K562 (cell line): ENCODE measurements around the gene HRC. TPM values are rescaled to one million over a fixed set of nuclear protein-coding genes. Genes with fewer than 3 reads are reported as not detected.

Source experiments
- ATAC-seq: fragments of 200-7000 bp; cut with Tn5 transposase; 3 replicates; pipeline ENCODE4 v1.9.1; 2020; ENCODE audit warnings: moderate library complexity
- BruUV-seq: library from RNA; stranded (reverse); fragments of 400-500 nt; replicated peaks from 2 replicates; lab custom pipeline; 2021; lab: Mats Ljungman, UMichigan
- CTCF ChIA-PET: fragments of 300-600 bp; formaldehyde crosslinking; extraction: SDS; loops from one replicate; lab custom pipeline; 2021; ENCODE audit warnings: low intra/inter-chr PET ratio; lab: Yijun Ruan, JAX
- POLR2A ChIA-PET: fragments of 300-600, 350-650 bp; sonication (Branson Sonifier 250); formaldehyde crosslinking; extraction: SDS; loops from one replicate; lab custom pipeline; 2021; ENCODE audit warnings: antibody characterized with exemption, inconsistent platforms; lab: Yijun Ruan, JAX
- DNase-seq, 4 experiments: peaks; one replicate each; pipeline versions ENCODE4 v3.0.0 to v3.0.0-alpha.2; 2011 to 2018; ENCODE audit warnings: low spot score in 3 of 4, mixed read lengths in 3 of 4; ENCODE audit errors: extremely low read depth in 1 of 4
- FAIRE-seq: peaks from 2 replicates; lab custom pipeline; 2011; peaks lifted over from hg19 to GRCh38; lab: Jason Lieb, UNC
- H2AFZ ChIP-seq: 2 replicates; pipeline ENCODE4 v1.6.0; 2011; ENCODE audit warnings: low read depth, low read length, control low read depth, inconsistent platforms
- H3K27ac ChIP-seq: fragments of 200-600 bp; 3 replicates; pipeline ENCODE4 v1.8.0; 2011; ENCODE audit warnings: low read depth, mild to moderate bottlenecking, control low read depth, inconsistent platforms, low read length, moderate library complexity, mixed read lengths; ENCODE audit errors: extremely low read depth
- H3K27me3 ChIP-seq, 2 experiments: fragments of 300-600 bp in 1 of 2; 2 replicates in 1 of 2; 3 replicates in 1 of 2; pipeline versions ENCODE4 v1.6.0 to v1.8.0; 2011; ENCODE audit warnings: inconsistent platforms in 2 of 2, low read length in 2 of 2, mild to moderate bottlenecking in 1 of 2, mixed read lengths in 1 of 2, moderate library complexity in 1 of 2; ENCODE audit not compliant: control insufficient read depth in 2 of 2, insufficient read depth in 2 of 2
- H3K36me3 ChIP-seq: fragments of 300-600 bp; 3 replicates; pipeline ENCODE4 v1.8.0; 2011; ENCODE audit warnings: mild to moderate bottlenecking, low read length, inconsistent platforms; ENCODE audit not compliant: control insufficient read depth, insufficient read depth
- H3K4me1 ChIP-seq, 2 experiments: fragments of 200-600 bp in 1 of 2; replicated peaks in 1 of 2; 2 replicates in 1 of 2; 3 replicates in 1 of 2; pipeline versions ENCODE4 v1.5.1 to v1.8.0; 2011; ENCODE audit warnings: inconsistent platforms in 2 of 2, low read length in 2 of 2, mild to moderate bottlenecking in 1 of 2, mixed read lengths in 1 of 2, moderate library complexity in 1 of 2; ENCODE audit not compliant: control insufficient read depth in 2 of 2, insufficient read depth in 2 of 2
- H3K4me2 ChIP-seq: 2 replicates; pipeline ENCODE4 v1.6.1; 2011; ENCODE audit warnings: low read length, control low read depth, inconsistent platforms, mixed read lengths; ENCODE audit not compliant: insufficient read depth
- H3K4me3 ChIP-seq: fragments of 200-600 bp; sonication (generic), shearing (Covaris generic); 2 replicates; pipeline ENCODE4 v1.5.1; 2016; ENCODE audit warnings: control low read depth, inconsistent platforms
- H3K79me2 ChIP-seq: fragments of 200-600 bp; 3 replicates; pipeline ENCODE4 v1.8.0; 2011; ENCODE audit warnings: low read length, inconsistent platforms; ENCODE audit not compliant: control insufficient read depth, insufficient read depth
- H3K9ac ChIP-seq, 2 experiments: 2 replicates each; pipeline versions ENCODE4 v1.6.0 to v1.6.1; 2011; ENCODE audit warnings: low read depth in 2 of 2, low read length in 2 of 2, control low read depth in 1 of 2, inconsistent platforms in 1 of 2, mild to moderate bottlenecking in 1 of 2, mixed read lengths in 1 of 2; ENCODE audit not compliant: insufficient read depth in 1 of 2
- H3K9me1 ChIP-seq: one replicate; pipeline ENCODE4 v1.6.0; 2011; ENCODE audit warnings: inconsistent platforms, mild to moderate bottlenecking, low read length, moderate library complexity; ENCODE audit not compliant: control insufficient read depth, insufficient read depth
- H3K9me3 ChIP-seq: replicated peaks from 2 replicates; pipeline ENCODE4 v1.5.1; 2011; ENCODE audit warnings: low read depth, low read length, inconsistent platforms; ENCODE audit not compliant: control insufficient read depth, insufficient read depth
- H4K20me1 ChIP-seq: replicated peaks from 2 replicates; pipeline ENCODE4 v1.6.1; 2011; ENCODE audit warnings: low read length, inconsistent platforms, mixed read lengths; ENCODE audit not compliant: control insufficient read depth, insufficient read depth
- PRDM10 ChIP-seq: fragments of 450-650 bp; IDR thresholded peaks from 2 replicates; pipeline ENCODE4 v1.6.1; 2018; ENCODE audit not compliant: partially characterized antibody
- ZNF436 ChIP-seq: fragments of 250-450, 450-650 bp; sonication (Bioruptor Pico); formaldehyde crosslinking; IDR thresholded peaks from 2 replicates; pipeline ENCODE4 v1.7.0; 2020; ENCODE audit warnings: mild to moderate bottlenecking
- WGBS: fragments of 100-300 bp; shearing (Covaris generic); methylation state at CpG from one replicate; pipeline ENCODE4 v1.1.6; 2016; ENCODE audit warnings: low coverage, mixed read lengths; ENCODE audit not compliant: insufficient coverage; ENCODE audit errors: missing lambda C conversion rate; 5-methylcytosine and 5-hydroxymethylcytosine counted together
- in situ Hi-C: fragments of 300-500 bp; cut with MboI; formaldehyde crosslinking; loops from 4 replicates; pipeline ENCODE4 v1.15.0; 2018; ENCODE audit warnings: inconsistent platforms, mixed read lengths
- intact Hi-C: fragments of 100-400 bp; cut with micrococcal nuclease; formaldehyde crosslinking; loops from 2 replicates; pipeline ENCODE4 v1.14.2; 2022
- polyA plus RNA-seq, 8 experiments: library from polyadenylated mRNA; depleted of rRNA in 4 of 8; stranded (reverse) in 5 of 8; unstranded in 3 of 8; fragments of >200 nt; fragmentation: Nextera tagmentation in 2 of 8; fragmentation: Illumina TruSeq in 1 of 8; extraction: Ambion mirVana in 2 of 8; extraction: Trizol in 1 of 8; gene quantifications; 2 replicates each; pipeline versions ENCODE4 v1.2.1 to v1.2.3, GENCODE V29; 2011 to 2014; ENCODE audit warnings: inconsistent platforms in 1 of 8, missing spikeins in 1 of 8
- total RNA-seq, 7 experiments: library from RNA; depleted of rRNA in 6 of 7; stranded (reverse); fragments of >200 nt in 6 of 7; fragmentation: Illumina TruSeq in 2 of 7; extraction: Trizol in 2 of 7; gene quantifications; 2 replicates each; pipeline versions ENCODE4 v1.2.1 to v1.2.3, GENCODE V29; 2011 to 2021; ENCODE audit warnings: low replicate concordance in 1 of 7

The HRC gene
- total and polyA plus RNA-seq, 9 of the 15 experiments (the other 6 are each of a cell fraction or from before 2014, with no cell fraction given) = 0.66 to 18.7 (median 13.1) TPM

GRCh38 chr19:49135686-49136085, 19.5 kb downstream of the HRC start:
- Histone ChIP-seq H3K79me2 (no peaks in the 10 kb centered on the region; the same call in 2 of the 3 replicates), H3K9me3 (no peaks in the 10 kb centered on the region), H3K27me3 (no peaks in the 10 kb centered on the region), H3K9ac (peak overlapping the region in 1 of 2 experiments; percentile 31; a peak in 2 of 4 replicates)
- in situ Hi-C loops = no loop called here
- TF ChIP-seq PRDM10 (peak; percentile 39), ZNF436 (CRISPR knock-in tag) (no peak)
- TF ChIP-seq, all 486 proteins: peak for 1
- no peaks in the 10 kb centered on the region for H4K20me1 ChIP-seq
- BruUV-seq = no TSS peak
- POLR2A ChIA-PET = interaction anchor here (0.7 kb wide), 1 partner anchor 916 kb away, joined by 3 read pairs; no protein-coding TSS in a partner anchor
- DNase-seq = no peak
- no peak for FAIRE-seq
- H2AFZ ChIP-seq = no peak overlapping the region
- peak overlapping the region; percentile 46; the same call in 2 of the 3 replicates for H3K27ac ChIP-seq
- H3K4me3 ChIP-seq = no peak overlapping the region
- H3K9me1 ChIP-seq = no peaks in the 10 kb centered on the region
- peaks cover 9 to 51% of the 10 kb centered on the region in 2 experiments; a peak in 3 of 5 replicates for H3K4me1 ChIP-seq
- WGBS = 81% methylated on average over 5 of the region's 5 CpGs
- ATAC-seq = no peak
- CTCF ChIA-PET = no interaction called here
- peaks cover 50% of the 10 kb centered on the region; the same call in 2 of the 3 replicates for H3K36me3 ChIP-seq
- H3K4me2 ChIP-seq = peak overlapping the region; percentile 32
- intact Hi-C loops = no loop called here
